LNCaP clone FGC (cell line): ENCODE results near the gene GAREM1.

ENCODE experiments used
- DNase-seq: peaks from one replicate; pipeline ENCODE4 v3.0.0-alpha.2; 2011; ENCODE audit warnings: low read depth
- H3K4me3 ChIP-seq: 2 replicates; pipeline ENCODE4 v1.5.1; 2011; ENCODE audit warnings: mild to moderate bottlenecking, low read depth, low read length, control low read depth
- TF ChIP-seq, protein P1 (sequence below): IDR thresholded peaks from 2 replicates; pipeline ENCODE4 v1.5.1; 2012; ENCODE audit warnings: mild to moderate bottlenecking; ENCODE audit not compliant: control insufficient read depth, insufficient read depth; ENCODE audit errors: extremely low read depth

GAREM1 gene

DNA sequence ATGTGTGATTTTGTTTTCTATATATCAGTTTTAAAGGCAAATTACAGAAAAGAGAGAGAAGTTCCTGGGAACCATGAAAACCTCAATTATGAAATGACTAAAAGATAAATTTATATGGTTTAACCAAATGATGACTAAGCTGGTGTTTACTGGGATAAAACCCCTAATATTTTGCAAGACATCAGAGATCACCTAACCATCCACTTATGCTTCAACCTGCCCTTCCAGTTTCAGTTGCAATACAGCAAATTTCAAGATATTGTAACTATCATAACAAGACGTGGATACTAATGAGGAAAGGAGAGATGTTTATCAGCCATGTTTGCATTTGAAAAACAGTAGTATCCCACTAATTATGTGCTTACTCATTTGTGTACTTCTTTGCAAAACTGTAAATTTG is 108.2 kb downstream of the GAREM1 start:
- no peak for DNase-seq
- TF ChIP-seq, protein P1, sequence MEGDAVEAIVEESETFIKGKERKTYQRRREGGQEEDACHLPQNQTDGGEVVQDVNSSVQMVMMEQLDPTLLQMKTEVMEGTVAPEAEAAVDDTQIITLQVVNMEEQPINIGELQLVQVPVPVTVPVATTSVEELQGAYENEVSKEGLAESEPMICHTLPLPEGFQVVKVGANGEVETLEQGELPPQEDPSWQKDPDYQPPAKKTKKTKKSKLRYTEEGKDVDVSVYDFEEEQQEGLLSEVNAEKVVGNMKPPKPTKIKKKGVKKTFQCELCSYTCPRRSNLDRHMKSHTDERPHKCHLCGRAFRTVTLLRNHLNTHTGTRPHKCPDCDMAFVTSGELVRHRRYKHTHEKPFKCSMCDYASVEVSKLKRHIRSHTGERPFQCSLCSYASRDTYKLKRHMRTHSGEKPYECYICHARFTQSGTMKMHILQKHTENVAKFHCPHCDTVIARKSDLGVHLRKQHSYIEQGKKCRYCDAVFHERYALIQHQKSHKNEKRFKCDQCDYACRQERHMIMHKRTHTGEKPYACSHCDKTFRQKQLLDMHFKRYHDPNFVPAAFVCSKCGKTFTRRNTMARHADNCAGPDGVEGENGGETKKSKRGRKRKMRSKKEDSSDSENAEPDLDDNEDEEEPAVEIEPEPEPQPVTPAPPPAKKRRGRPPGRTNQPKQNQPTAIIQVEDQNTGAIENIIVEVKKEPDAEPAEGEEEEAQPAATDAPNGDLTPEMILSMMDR = no peak
- no peak overlapping the region for H3K4me3 ChIP-seq

DNA sequence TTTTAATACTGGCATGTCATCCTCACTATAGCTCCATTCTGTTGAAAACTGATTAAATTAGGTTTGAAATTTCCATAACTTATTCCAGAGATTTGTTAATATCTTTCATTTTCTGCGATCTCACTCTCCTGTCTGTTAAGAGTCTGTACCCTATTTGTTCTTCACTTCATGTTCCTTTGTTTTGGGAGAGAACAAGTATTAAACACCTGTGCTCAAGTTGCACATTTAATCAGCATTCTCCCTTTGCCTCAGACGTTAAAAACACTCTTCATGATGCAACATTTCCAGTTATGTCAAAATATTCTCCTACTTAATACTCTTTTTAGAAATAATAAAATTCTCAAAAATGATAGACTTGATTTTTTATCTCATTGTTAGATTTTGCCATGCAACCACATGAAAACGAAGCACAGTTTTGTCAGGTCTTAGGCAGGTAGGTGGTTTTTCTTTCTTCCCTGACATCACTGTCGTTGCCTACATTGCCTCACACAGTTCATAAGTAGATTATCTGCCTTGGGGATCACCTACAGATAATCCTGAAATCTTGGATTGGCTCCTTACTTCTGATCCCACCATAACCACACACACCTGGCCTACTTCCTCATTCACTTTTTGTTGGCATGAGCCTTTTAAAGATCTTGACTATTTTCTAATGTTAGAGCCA is 109.9 kb downstream of the GAREM1 start:
- DNase-seq = no peak
- H3K4me3 ChIP-seq = no peak overlapping the region
- TF ChIP-seq, protein P1 = no peak

DNA sequence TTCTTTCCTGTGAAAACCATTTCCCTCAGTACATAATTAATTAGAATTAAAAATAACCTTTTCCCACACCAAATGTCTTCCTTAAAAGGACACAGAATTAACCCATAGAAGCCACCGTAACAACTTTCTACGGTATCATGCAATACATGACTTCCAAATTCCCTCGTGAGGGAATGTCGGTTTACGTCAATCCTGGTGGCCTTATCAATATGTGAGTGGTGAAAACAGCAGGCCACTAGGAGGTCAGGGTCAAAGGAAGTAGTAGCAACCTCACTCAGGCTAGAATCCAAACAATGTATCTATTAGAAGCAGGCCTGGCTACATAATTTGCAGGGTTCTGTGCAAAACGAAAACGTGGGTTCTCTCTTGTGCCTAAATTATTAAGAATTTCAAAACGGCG is 112.2 kb downstream of the GAREM1 start:
- no peak overlapping the region for H3K4me3 ChIP-seq
- no peak for DNase-seq
- TF ChIP-seq, protein P1 = no peak

GRCh38 chr18:32358075-32358474 is 112.6 kb downstream of the GAREM1 start:
- DNase-seq = no peak
- TF ChIP-seq, protein P1 = no peak
- H3K4me3 ChIP-seq = no peak overlapping the region

DNA sequence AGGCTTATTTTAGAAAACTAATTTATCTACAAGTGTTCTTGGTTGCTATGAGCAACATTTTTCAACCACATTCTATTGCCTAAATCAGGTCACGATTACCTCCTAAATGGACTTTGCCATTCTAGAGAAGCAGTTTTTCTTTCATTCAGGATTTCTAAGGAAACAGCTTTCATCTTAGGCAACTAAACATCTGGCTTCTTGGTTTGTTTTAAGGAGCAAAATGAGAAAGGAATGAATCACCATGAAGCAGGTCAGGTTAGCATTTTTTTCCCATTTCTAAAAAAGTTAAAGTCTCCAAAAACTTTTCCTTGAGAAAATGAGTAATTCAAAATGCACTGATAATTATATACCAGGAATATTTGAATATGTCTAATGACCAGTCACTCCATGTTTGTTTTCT is 114.8 kb downstream of the GAREM1 start:
- no peak for DNase-seq
- H3K4me3 ChIP-seq = no peak overlapping the region
- TF ChIP-seq, protein P1 = no peak

DNA sequence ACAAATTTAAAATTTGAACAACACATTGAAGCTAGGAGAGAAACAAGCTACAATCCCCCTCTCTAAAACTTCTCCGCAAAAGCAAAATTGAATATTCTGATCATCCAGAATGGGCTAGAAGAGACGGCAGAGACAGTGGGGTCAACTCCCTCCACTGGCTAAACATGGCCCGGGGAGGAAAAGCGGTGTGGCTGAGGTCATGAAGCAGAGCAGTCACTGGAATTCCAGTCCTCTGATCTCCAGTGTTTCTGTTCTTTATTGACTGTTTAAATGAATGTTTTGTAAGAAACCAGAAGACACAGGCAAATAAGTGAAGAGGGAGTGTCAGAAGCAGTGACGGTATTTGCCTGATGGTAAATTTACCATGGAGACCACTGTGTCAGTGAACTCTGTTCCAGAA is 116.2 kb downstream of the GAREM1 start:
- DNase-seq = no peak
- TF ChIP-seq, protein P1 = no peak
- no peak overlapping the region for H3K4me3 ChIP-seq

- no peak for DNase-seq
- TF ChIP-seq, protein P1 = no peak
These were observed 117.4 kb downstream of the GAREM1 start for GRCh38 chr18:32353257-32353656.

More at GRCh38 chr18:32353257-32353656, 117.4 kb downstream of the GAREM1 start:
- H3K4me3 ChIP-seq = no peak overlapping the region
